ENCODE measurements around the gene SNX13.

The SNX13 gene

GRCh38 chr7:17931069-17931468 lies 9.2 kb downstream of the SNX13 start:
- ChIA-PET POLR2A (no interaction called here), CTCF (no interaction called here)
- no peak for DNase-seq (ENCODE audit: extremely low spot score)
- no peak for TF ChIP-seq PKNOX1 (IDR thresholded peaks at IDR 0.05)
- TF ChIP-seq ELF4 (IDR thresholded peaks at IDR 0.05), result no peak

GRCh38 chr7:17930546-17930945 lies 9.7 kb downstream of the SNX13 start:
- no peak for DNase-seq (ENCODE audit: extremely low spot score)
- no peak for TF ChIP-seq ZNF384 (IDR thresholded peaks at IDR 0.05)
- TF ChIP-seq FOXA1 (IDR thresholded peaks at IDR 0.05), result no peak
- no peak for TF ChIP-seq FOXM1 (IDR thresholded peaks at IDR 0.05; ENCODE audit: borderline replicate concordance)
- TF ChIP-seq ARNT (IDR thresholded peaks at IDR 0.05), result no peak
- no peak for TF ChIP-seq PKNOX1 (IDR thresholded peaks at IDR 0.05)
- TF ChIP-seq TARDBP (IDR thresholded peaks at IDR 0.05), result no peak
- no peak for TF ChIP-seq ELF4 (IDR thresholded peaks at IDR 0.05)
- TF ChIP-seq BHLHE40 (IDR thresholded peaks at IDR 0.05; ENCODE audit: borderline replicate concordance), result no peak
- no peak for TF ChIP-seq SUZ12 (IDR thresholded peaks at IDR 0.05)
- no peak for TF ChIP-seq HDGF (IDR thresholded peaks at IDR 0.05; ENCODE audit: borderline replicate concordance)
- no peak for TF ChIP-seq LEF1 (IDR thresholded peaks at IDR 0.05; ENCODE audit: borderline replicate concordance)
- no peak for TF ChIP-seq L3MBTL2 (conservative IDR thresholded peaks at IDR 0.05)
- TF ChIP-seq NFRKB (IDR thresholded peaks at IDR 0.05), result no peak
- TF ChIP-seq SP1 (IDR thresholded peaks at IDR 0.05), result no peak
- CTCF ChIA-PET, result no interaction called here
- POLR2A ChIA-PET, result no interaction called here

DNA sequence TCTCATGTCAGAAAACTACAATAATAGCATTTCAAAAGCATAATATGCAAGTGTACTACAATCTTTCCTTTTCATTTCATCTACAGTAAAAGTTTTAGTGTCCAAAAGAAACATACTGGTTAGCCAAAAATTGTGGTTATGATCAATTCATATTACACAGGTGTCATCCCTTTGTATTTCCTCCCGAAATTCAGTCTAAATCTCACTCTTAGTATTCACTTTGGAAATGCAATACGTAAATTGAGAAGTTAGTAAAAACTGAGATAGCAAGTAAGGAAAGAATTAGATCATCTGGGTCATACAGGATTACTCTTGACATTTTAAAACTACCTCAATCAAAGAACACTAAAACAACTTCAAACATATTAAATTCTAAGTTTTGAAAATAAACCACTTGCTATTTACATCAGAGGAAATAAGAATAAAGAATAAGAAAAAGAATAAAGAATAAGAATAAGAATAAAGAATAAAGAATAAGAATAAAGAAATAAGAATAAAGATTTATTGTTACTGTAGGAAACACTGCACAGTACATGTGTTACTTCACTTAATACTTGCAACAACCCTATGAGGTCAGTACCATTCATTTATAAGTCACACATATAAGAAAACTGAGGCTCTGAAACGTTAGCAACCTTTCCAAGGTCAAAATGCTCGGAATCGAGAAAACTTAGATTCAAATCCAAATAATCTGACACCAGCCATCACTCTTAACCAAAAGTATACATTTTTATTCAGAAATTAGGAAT lies 10.5 kb downstream of the SNX13 start:
- DNase-seq (ENCODE audit: extremely low spot score), result no peak
- CTCF ChIA-PET, result no interaction called here
- TF ChIP-seq NFRKB (IDR thresholded peaks at IDR 0.05) (no peak), SP1 (IDR thresholded peaks at IDR 0.05) (no peak), CTBP1 (IDR thresholded peaks at IDR 0.05; ENCODE audit: borderline replicate concordance) (no peak), ELF4 (IDR thresholded peaks at IDR 0.05) (no peak), ZNF384 (IDR thresholded peaks at IDR 0.05) (no peak), FOXM1 (IDR thresholded peaks at IDR 0.05; ENCODE audit: borderline replicate concordance) (no peak), TARDBP (IDR thresholded peaks at IDR 0.05) (no peak), LEF1 (IDR thresholded peaks at IDR 0.05; ENCODE audit: borderline replicate concordance) (no peak), SUZ12 (IDR thresholded peaks at IDR 0.05) (no peak), FOXA1 (IDR thresholded peaks at IDR 0.05) (no peak), HDGF (IDR thresholded peaks at IDR 0.05; ENCODE audit: borderline replicate concordance) (no peak), ARNT (IDR thresholded peaks at IDR 0.05) (no peak), PKNOX1 (IDR thresholded peaks at IDR 0.05) (no peak), FOXK2 (IDR thresholded peaks at IDR 0.05) (no peak)
- POLR2A ChIA-PET, result no interaction called here

- TF ChIP-seq SUZ12 (IDR thresholded peaks at IDR 0.05) (no peak), FOXA1 (IDR thresholded peaks at IDR 0.05) (no peak), HDGF (IDR thresholded peaks at IDR 0.05; ENCODE audit: borderline replicate concordance) (no peak), SP1 (IDR thresholded peaks at IDR 0.05) (no peak), L3MBTL2 (conservative IDR thresholded peaks at IDR 0.05) (no peak), LEF1 (IDR thresholded peaks at IDR 0.05; ENCODE audit: borderline replicate concordance) (no peak), ARNT (IDR thresholded peaks at IDR 0.05) (no peak)
- DNase-seq (ENCODE audit: extremely low spot score), result no peak
- ChIA-PET POLR2A (no interaction called here), CTCF (no interaction called here)
Measured at GRCh38 chr7:17928055-17928454, 12.2 kb downstream of the SNX13 start.

DNA sequence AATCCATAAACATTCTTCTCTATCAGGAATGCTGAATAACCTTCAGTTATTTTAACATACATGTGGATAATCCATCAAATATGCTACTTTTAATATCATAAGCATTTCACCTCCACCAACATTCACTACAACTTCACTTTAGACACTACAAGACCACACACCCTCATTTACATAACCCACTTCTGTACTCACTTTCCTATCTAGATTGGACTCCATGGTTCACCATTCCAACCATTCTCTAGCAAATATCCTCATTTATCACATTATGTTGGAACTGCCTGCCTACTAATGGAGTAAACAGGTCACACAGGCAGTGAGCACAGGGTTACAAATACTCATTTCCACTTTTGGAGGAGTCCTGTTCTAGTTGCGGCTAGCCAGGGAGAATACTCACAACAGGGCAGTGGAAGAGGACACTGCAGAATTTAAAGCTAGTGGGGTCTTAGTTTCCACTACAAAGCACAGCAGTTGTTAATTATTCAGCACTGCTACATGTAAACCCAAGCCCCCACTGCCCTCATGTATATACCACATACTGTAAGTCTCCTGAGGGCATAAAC lies 18.4 kb downstream of the SNX13 start:
- CTCF ChIA-PET, result no interaction called here

More for the DNA sequence above, 18.4 kb downstream of the SNX13 start:
- no peak for DNase-seq (ENCODE audit: extremely low spot score)
- TF ChIP-seq L3MBTL2 (conservative IDR thresholded peaks at IDR 0.05) (no peak), ZNF384 (IDR thresholded peaks at IDR 0.05) (no peak), PKNOX1 (IDR thresholded peaks at IDR 0.05) (no peak), NFRKB (IDR thresholded peaks at IDR 0.05) (no peak), FOXA1 (IDR thresholded peaks at IDR 0.05) (no peak), TARDBP (IDR thresholded peaks at IDR 0.05) (no peak), SP1 (IDR thresholded peaks at IDR 0.05) (no peak), FOXM1 (IDR thresholded peaks at IDR 0.05; ENCODE audit: borderline replicate concordance) (no peak), SUZ12 (IDR thresholded peaks at IDR 0.05) (no peak), HDGF (IDR thresholded peaks at IDR 0.05; ENCODE audit: borderline replicate concordance) (no peak), FOXK2 (IDR thresholded peaks at IDR 0.05) (no peak), ELF4 (IDR thresholded peaks at IDR 0.05) (no peak), ARNT (IDR thresholded peaks at IDR 0.05) (no peak), BHLHE40 (IDR thresholded peaks at IDR 0.05; ENCODE audit: borderline replicate concordance) (no peak), LEF1 (IDR thresholded peaks at IDR 0.05; ENCODE audit: borderline replicate concordance) (no peak)
- POLR2A ChIA-PET, result no interaction called here
